IPS-18c (cell line): ENCODE results near the gene ZBTB12.

Experiments used
- H3K4me3 ChIP-seq: 2 replicates; pipeline ENCODE4 v1.7.0; 2013; ENCODE audit warnings: low read depth, mild to moderate bottlenecking, low read length, moderate library complexity; ENCODE audit not compliant: insufficient read depth
- H3K9me3 ChIP-seq: one replicate; pipeline ENCODE4 v1.6.1; 2013; ENCODE audit warnings: mild to moderate bottlenecking, low read length, moderate library complexity; ENCODE audit not compliant: control insufficient read depth, insufficient read depth

The ZBTB12 gene

GRCh38 chr6:31883676-31884075, 18.2 kb downstream of the ZBTB12 start:
- peaks cover 2% of the 10 kb centered on the region for H3K9me3 ChIP-seq
- H3K4me3 ChIP-seq, result no peak overlapping the region

- no peak overlapping the region for H3K4me3 ChIP-seq
- no peaks in the 10 kb centered on the region for H3K9me3 ChIP-seq
Observed at GRCh38 chr6:31882344-31882743, 19.5 kb downstream of the ZBTB12 start.

GRCh38 chr6:31881136-31881859, 20.6 kb downstream of the ZBTB12 start:
- no peak overlapping the region for H3K4me3 ChIP-seq
- H3K9me3 ChIP-seq, result no peaks in the 10 kb centered on the region

- no peak overlapping the region for H3K4me3 ChIP-seq
Observed at GRCh38 chr6:31880616-31881015, 21.3 kb downstream of the ZBTB12 start.

GRCh38 chr6:31879901-31880300, 22.0 kb downstream of the ZBTB12 start:
- H3K4me3 ChIP-seq, result no peak overlapping the region
- H3K9me3 ChIP-seq, result no peaks in the 10 kb centered on the region

More at GRCh38 chr6:31880616-31881015, 21.3 kb downstream of the ZBTB12 start:
- no peaks in the 10 kb centered on the region for H3K9me3 ChIP-seq

- Histone ChIP-seq H3K9me3 (no peaks in the 10 kb centered on the region), H3K4me3 (no peak overlapping the region)
Observed at GRCh38 chr6:31879143-31879542, 22.7 kb downstream of the ZBTB12 start.

GRCh38 chr6:31878726-31879125, 23.2 kb downstream of the ZBTB12 start, which contains the start of gene SLC44A4:
Gene SLC44A4 (minus strand): TSS chr6:31878997. CDS start chr6:31878980, 17 bp downstream.
- peak within 1 kb of the TSS; percentile 9; the same call in 1 of the 2 replicates for H3K4me3 ChIP-seq
- no peaks in the 10 kb centered on the region for H3K9me3 ChIP-seq

GRCh38 chr6:31878222-31878621, 23.7 kb downstream of the ZBTB12 start:
- H3K9me3 ChIP-seq, result no peaks in the 10 kb centered on the region
- H3K4me3 ChIP-seq, result peak overlapping the region; percentile 3; the same call in 1 of the 2 replicates

GRCh38 chr6:31877651-31878161, 24.2 kb downstream of the ZBTB12 start:
- H3K4me3 ChIP-seq, result no peak overlapping the region
- no peaks in the 10 kb centered on the region for H3K9me3 ChIP-seq

- Histone ChIP-seq H3K9me3 (no peaks in the 10 kb centered on the region), H3K4me3 (no peak overlapping the region)
Observed at GRCh38 chr6:31877125-31877650, 24.7 kb downstream of the ZBTB12 start.

GRCh38 chr6:31876357-31876756, 25.5 kb downstream of the ZBTB12 start:
- no peak overlapping the region for H3K4me3 ChIP-seq

GRCh38 chr6:31875877-31876276, 26.0 kb downstream of the ZBTB12 start:
- Histone ChIP-seq H3K9me3 (no peaks in the 10 kb centered on the region), H3K4me3 (no peak overlapping the region)

More at GRCh38 chr6:31876357-31876756, 25.5 kb downstream of the ZBTB12 start:
- H3K9me3 ChIP-seq, result no peaks in the 10 kb centered on the region

GRCh38 chr6:31874836-31875572, 26.9 kb downstream of the ZBTB12 start:
- Histone ChIP-seq H3K4me3 (no peak overlapping the region), H3K9me3 (no peaks in the 10 kb centered on the region)

- Histone ChIP-seq H3K9me3 (no peaks in the 10 kb centered on the region), H3K4me3 (no peak overlapping the region)
Observed at GRCh38 chr6:31874084-31874670, 27.7 kb downstream of the ZBTB12 start.

GRCh38 chr6:31871046-31871659, 30.7 kb downstream of the ZBTB12 start:
- Histone ChIP-seq H3K4me3 (0 out of 2 replicates have a peak overlapping the region, but pooled peaks have one; percentile 3), H3K9me3 (no peaks in the 10 kb centered on the region)

- Histone ChIP-seq H3K9me3 (no peaks in the 10 kb centered on the region), H3K4me3 (no peak overlapping the region)
Observed at GRCh38 chr6:31870385-31870921, 31.4 kb downstream of the ZBTB12 start.

- Histone ChIP-seq H3K9me3 (no peaks in the 10 kb centered on the region), H3K4me3 (no peak overlapping the region)
Observed at GRCh38 chr6:31869343-31869742, 32.5 kb downstream of the ZBTB12 start.
